ENCODE measurements around the gene METAP1.

The METAP1 gene

GRCh38 chr4:98997166-98997565 is 1.6 kb downstream of the METAP1 start:
- no peak for DNase-seq (ENCODE audit: low read depth)
- H3K4me3 ChIP-seq (ENCODE audit: low read length) = no peak overlapping the region
- no peak for TF ChIP-seq CTCF (conservative IDR thresholded peaks at IDR 0.05; ENCODE audit: low read length)

DNA sequence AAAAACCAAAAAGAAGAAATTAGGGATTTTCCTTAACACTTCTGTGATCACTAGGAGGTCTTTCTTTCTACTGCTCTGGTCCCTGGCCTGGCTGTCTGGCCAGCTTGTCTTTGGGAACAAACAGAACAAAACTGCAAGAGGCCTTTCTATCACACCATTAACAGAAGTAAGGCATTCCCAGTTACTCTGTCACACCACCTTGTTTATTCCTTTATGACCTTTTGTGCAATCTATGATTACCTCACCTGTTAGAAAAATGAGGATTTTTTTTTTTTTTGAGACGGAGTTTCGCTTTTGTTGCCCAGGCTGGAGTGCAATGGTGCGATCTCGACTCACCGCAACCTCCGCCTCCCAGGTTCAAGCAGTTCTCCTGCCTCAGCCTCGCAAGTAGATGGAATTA is 3.0 kb downstream of the METAP1 start:
- no peak for DNase-seq (ENCODE audit: low read depth)
- TF ChIP-seq CTCF (conservative IDR thresholded peaks at IDR 0.05; ENCODE audit: low read length) = no peak
- no peak overlapping the region for H3K4me3 ChIP-seq (ENCODE audit: low read length)

DNA sequence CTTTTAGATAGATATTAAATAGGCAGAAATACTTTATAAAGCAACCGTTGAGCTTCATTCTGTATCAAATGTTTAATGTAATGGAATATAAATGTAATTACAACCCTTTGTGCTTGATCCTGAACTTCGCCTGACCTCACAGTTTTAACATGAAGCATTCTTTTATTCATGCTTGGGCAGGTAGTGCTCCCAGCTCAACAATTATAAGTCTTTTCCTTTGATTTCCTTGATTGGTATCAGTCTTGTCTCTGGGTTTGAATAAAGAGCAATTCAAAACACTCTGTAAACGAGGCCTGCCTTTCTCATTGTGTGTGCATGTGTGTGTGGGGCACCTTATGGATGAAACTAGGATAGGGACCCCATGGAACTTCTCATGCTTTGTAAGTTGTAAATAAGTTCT is 6.8 kb downstream of the METAP1 start:
- no peak overlapping the region for H3K4me3 ChIP-seq (ENCODE audit: low read length)
- no peak for TF ChIP-seq CTCF (conservative IDR thresholded peaks at IDR 0.05; ENCODE audit: low read length)
- DNase-seq (ENCODE audit: low read depth) = no peak

GRCh38 chr4:99008051-99008450 is 12.5 kb downstream of the METAP1 start:
- H3K4me3 ChIP-seq (ENCODE audit: low read length) = no peak overlapping the region
- DNase-seq (ENCODE audit: low read depth) = no peak
- no peak for TF ChIP-seq CTCF (conservative IDR thresholded peaks at IDR 0.05; ENCODE audit: low read length)

GRCh38 chr4:99011910-99012309 is 16.4 kb downstream of the METAP1 start:
- no peak for TF ChIP-seq CTCF (conservative IDR thresholded peaks at IDR 0.05; ENCODE audit: low read length)
- H3K4me3 ChIP-seq (ENCODE audit: low read length) = no peak overlapping the region
- no peak for DNase-seq (ENCODE audit: low read depth)

DNA sequence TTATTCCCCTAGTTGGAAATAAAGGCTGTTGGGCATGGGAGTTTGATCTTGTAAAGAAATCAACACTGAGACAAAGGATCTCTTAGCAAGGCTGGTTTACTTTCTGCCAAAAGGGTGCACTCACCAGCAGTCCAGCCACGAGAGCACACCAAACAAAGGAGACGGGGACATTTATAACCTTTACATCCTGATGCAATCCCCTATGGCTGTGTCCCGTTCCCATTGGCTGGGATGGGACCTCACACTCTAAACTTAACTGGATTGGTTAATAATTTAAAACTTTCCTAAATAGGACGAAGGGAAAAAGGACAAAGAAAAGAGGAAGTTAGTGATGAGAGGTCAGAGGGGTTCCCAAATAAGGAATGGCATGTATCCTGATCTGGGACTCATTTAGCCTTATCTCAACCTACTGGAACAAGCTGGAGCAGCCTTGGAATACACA is 17.9 kb downstream of the METAP1 start:
- DNase-seq (ENCODE audit: low read depth) = no peak
- no peak overlapping the region for H3K4me3 ChIP-seq (ENCODE audit: low read length)
- TF ChIP-seq CTCF (conservative IDR thresholded peaks at IDR 0.05; ENCODE audit: low read length) = no peak

GRCh38 chr4:99013884-99014523 is 18.5 kb downstream of the METAP1 start:
- H3K4me3 ChIP-seq (ENCODE audit: low read length) = no peak overlapping the region
- DNase-seq (ENCODE audit: low read depth) = no peak

More at GRCh38 chr4:99013884-99014523, 18.5 kb downstream of the METAP1 start:
- TF ChIP-seq CTCF (conservative IDR thresholded peaks at IDR 0.05; ENCODE audit: low read length) = no peak

All from AG10803 (cell line).